HG02973 (cell line): ENCODE data around the gene RIBC2.
"Not testable (repeated sequence)": the region's sequence is repeated elsewhere in the genome, so short reads cannot be mapped to it uniquely, and the experiment has no call there.

Source experiments
- ATAC-seq: cut with Tn5 transposase; IDR thresholded peaks from one replicate; pipeline ENCODE4 v1.9.1; 2021; ENCODE audit warnings: moderate library complexity; ENCODE audit not compliant: unreplicated experiment

RIBC2 gene, protein sequence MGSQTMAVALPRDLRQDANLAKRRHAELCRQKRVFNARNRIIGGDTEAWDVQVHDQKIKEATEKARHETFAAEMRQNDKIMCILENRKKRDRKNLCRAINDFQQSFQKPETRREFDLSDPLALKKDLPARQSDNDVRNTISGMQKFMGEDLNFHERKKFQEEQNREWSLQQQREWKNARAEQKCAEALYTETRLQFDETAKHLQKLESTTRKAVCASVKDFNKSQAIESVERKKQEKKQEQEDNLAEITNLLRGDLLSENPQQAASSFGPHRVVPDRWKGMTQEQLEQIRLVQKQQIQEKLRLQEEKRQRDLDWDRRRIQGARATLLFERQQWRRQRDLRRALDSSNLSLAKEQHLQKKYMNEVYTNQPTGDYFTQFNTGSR

DNA sequence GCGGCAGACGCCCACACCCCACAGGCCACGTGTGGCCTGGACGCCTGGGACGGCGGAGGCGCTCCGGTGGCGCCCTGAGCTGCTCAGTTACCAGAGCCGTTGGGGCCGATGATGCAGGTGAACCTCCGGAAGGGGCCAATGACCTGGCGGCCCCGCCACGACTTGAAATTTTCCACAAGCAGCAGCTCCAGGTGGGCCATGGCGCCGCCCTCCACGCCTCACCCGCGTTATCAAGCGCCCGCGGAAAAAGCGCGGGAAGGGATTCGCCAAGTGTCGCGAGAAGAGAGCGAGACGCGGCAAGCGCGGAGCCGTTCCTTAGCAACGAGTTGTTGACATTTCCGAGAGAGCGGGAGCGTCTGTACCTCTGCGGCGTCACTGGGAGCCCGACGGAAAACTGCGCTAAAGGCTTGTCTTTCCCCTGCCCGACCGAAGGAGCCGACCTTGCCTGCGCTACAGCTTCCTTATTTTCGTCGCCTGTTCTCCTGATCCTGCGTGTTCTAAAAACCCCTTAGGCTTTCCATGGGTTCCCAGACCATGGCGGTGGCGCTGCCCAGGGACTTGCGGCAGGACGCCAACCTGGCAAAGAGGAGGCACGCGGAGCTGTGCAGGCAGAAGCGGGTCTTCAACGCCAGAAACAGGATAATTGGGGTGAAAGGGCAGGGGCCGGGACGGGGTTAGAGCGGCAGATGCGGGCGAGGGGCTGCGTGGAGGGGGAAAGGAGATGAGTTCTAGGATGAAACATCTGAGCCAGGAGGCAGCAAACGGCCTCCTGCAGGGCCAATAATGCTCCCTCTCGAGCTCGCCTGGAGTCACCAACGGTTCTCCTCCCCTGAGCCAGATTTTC is at the start of gene RIBC2, which contains the start of gene SMC1B:
Gene RIBC2, plus strand, starts transcription at position 326 of the 844 bp plus-strand sequence. Its CDS starts 194 bp downstream, at position 520.
Gene SMC1B, minus strand, starts transcription at position 232 of the 844 bp plus-strand sequence. Its CDS starts 32 bp downstream, at position 200.
- ATAC-seq: no peak

DNA sequence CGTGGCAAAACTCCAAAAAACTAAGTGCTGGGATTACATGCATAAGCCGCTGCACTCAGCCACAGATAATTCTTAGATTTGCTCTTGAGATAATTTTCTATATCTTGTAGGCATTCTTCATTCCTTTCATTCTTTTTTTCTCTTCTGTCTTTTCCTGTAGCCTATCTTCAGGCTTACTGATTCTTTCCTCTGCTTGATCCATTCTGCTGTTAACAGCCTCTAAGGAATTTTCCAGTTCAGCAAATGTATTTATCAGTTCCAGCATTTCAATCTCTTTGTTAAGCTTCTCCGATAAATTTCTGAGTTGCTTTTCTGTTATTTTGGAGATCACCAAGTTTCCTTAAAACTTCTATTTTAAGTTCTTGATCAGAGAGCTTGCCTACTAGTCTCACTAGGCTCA is 46.8 kb upstream of the RIBC2 start:
- ATAC-seq: no peak

DNA sequence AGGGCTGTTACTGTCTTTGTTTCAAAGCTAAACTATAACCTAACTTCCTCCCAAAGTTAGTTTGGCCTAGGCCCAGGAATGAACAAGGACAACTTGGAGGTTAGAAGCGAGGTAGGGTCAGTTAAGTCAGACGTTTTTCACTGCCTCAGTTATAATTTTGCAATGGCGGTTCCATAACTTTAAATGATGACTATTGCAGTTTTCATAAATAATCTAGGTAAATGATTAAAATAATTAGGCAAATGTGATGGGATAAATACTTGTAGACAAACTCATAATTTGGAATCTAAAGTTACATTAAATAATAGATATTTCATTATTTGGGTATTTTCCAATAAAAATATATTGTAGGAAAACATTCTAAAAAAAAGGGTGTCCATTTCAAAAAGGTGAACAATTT is 39.9 kb upstream of the RIBC2 start:
- ATAC-seq: not testable (repeated sequence)

DNA sequence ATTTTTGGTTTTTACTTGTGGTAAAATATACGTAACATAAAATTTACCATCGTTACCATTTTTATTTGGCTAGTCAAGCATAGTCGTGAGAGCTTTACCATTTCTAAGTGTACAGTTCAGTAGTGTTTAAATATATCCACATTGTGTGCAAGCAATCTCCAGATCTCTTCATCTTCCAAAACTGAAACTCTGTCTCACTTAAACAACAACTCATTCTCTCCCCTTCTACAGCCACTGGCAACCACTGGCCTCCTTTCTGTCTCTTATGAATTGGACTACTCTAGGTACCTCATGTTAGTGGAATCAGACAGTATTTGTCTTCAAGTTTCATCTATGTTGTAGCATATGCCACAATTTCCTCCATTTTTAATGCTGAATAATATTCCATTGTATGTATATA is 37.5 kb upstream of the RIBC2 start:
- no peak for ATAC-seq

DNA sequence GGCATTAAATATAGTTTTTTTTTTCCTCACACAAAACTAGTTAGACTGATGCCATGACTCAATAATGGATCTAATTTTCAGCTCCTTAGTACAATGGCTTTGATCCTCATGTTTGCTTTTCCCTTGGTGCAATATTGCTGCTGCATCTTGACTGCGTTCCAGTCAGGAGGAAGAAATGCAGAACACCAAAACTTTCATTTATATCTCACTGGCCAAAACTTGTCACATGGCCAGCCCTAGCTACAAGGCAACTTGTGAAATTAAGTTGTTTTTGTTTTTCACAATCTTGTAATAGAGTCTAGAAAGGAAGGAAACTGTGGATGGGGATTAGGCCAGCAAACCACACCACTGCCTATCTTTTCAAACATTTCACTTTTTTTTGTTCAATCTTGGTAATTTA is 36.8 kb upstream of the RIBC2 start:
- ATAC-seq: no peak

DNA sequence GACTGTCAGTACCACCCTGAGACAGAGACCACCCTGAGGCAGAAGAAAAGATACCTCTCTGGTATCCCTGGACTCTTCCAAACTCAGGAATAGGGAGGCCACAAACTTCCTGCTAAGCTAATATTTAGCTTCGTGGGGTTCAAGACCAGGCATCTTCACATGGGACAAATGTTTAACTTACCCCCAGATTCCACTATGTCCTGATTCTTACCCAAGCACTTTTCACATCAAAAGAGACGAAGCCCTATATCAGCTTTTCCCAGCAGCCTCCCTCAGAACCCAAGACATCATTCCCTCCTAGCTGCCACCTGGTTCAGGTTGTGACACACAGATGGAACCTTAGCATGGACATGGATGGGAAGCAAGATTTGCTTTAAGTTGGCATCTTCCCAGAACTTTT is 32.1 kb upstream of the RIBC2 start:
- ATAC-seq: no peak

DNA sequence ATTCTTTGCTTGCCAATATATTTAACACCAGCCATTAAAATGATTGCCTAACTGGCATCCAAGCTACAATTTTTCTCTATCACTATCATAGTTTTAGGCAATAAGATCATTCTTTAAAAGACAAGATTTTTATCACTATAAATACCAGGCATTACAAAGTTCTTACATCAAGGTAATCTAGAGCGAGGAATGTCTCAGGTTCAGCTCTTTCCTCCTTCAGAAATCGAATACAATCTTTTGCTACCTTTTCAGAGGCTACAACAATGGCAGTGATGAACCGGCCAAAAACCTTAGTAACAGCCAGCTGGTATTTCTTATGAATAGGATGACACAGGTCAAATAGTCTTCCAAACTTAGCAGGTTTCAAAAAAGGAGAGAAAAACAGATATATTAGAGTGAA is 23.9 kb upstream of the RIBC2 start:
- ATAC-seq: no peak

DNA sequence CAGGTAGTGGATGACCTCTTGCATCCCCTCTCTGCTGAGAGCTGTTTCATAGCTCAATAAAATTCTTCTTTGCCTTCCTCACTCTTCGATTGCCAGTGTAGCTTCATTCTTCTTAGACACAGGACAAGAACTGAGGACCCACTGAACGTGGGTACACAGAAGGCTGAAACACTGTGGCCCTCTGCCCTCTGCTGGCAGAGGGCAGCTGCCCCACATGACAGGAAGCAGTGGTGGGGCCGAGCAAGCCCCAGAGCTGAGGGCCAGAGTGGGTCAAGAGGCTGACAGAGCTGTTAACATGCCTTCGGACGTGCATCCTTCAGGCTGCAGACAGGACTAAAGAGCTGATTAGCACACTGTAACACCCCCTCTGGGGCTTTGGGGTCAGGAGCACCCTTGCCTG is 15.7 kb upstream of the RIBC2 start:
- ATAC-seq: no peak

DNA sequence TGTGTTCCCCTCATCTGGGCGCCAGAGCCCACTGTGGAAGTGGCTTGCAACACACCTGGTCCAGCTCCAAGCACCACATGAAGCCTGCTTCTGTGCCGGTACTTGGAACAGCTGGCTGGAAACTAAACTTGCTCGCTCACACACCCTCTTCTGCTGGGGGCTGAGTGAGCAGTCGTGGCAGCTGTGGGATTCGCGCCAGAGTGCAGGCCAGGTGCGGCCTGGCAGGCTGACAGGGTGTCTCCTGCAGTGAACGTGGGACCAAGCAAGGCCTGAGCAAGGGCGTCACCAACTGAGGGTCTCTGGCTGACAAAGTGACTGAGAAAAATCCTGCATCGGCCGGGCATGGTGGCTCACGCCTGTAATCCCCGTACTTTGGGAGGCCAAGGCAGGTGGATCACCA is 15.3 kb upstream of the RIBC2 start:
- no peak for ATAC-seq

DNA sequence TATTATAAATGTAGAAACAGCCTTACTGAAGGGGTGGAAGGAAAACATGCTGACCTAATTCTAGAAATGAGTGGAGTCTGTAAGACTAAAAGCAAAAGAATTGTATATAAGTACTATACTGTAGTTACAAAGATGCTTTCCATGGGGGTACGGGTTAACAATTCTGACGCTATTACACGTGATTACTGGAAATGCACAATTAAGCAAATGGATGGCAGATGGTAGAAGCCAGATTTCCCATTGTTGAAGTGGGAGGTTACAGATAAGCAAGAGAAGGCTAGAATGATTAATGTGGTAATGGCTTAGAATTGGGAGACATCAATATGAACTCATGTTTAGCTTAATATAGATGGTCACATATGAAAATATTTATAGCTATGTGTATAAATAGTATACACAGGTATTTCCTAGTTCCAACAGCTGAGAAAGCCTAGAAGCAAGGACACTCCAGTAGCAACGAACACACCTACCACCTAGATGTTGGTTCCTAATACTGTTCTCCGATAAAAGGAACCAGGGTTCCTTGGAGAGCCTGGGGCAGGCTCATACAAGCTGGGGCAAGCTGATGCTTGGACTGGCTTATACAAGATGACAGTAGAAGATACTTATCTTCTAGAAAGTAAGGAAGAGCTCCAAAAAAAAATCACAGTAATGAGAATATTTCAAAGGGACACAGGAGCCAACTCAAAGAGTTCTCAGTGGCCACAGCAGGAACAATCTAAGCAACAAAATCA is 13.6 kb upstream of the RIBC2 start:
- ATAC-seq: no peak

DNA sequence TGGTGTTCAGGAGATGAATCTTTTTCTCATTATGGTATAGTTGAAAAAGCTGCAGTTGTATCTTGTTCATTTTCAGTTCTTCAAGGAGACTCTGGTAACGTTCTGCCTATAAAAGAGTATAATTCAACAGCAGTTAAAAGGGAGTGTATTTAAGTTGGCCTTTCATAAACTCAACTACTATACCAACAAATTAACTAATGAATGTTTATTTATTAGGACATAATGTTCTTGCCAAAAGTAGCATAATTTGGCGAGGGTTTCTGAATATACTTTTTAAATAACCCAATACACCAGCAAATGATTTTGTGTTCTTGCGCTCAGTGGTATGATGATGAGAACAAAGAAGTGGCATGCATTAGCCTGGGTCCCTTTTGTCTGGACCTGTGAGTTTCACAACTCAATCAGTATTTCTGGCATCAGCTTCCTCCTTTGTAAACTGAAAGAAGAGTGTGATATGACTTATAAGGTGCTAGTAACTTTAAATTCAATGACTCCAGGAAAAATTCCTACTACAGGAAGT is 11.0 kb upstream of the RIBC2 start:
- ATAC-seq: no peak

DNA sequence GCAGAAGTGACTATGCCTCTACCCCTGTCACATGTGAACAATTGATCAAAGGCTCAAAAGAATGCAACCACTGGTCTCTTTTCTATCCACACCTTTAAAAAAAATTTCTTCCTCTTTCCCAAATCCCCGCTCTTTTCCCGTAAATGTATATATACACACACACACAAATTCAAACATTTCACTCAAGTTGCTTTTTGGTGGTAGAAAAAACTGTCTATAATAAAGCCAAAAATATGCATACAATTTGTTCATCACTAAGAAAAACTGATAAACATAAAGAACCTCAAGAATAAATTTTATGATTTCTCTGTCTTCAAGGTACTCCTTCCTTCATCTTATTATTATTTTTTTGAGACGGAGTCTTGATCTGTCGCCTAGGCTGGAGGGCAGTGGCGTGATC is 5.7 kb upstream of the RIBC2 start:
- ATAC-seq: no peak

DNA sequence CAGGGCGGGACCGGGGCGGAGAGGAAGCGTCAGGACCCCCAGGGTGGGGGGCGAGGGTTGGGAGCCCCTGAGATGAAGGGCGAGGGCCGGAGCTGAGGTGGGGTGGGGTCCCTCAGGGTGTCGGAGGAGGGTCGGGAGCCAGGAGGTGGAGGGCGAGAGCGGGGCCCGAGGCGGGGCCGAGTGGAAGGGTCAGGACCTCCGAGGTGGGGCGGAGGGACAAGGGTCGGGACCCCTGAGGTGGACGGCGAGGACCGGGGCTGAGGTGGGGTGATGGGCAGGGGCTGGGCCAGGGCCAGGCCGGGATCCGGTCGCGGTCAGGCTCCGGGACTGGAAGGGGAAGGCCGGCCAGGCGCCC is 503 bp upstream of the RIBC2 start:
- ATAC-seq: no peak

DNA sequence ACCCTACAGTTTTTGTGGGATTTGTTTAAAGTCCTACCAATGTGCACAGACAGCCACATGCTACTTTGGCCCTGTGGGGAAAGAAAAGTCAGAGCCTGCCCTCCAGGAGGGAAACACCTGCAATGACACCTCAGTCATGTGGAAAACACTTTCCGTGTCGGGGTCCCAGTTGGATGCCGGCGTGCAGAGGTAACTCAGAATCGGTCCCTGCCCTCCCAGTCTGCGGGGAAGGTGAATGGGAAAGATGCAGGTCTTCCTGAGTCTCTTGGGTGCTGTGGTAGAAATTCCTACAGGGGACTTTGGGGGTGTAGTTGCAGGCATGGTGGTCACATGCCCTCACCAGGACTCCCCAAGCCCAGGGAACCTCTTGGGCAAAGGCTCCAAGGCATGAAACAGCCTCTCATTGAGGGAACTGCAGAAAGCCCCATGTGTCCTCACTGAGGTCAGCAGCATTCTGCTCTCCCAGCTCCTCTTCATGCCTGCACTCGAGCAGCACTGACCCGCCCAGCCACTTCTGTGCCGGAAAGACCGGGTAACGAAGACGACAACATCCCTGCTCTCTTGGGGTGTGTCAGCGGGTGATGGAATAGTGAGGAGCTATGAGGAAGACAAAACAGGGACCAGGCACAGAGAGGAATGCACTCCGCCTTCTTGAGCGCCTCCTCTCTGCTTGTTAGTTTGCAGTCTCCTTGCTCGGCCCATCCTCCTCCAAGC is 4.7 kb downstream of the RIBC2 start:
- ATAC-seq: no peak

DNA sequence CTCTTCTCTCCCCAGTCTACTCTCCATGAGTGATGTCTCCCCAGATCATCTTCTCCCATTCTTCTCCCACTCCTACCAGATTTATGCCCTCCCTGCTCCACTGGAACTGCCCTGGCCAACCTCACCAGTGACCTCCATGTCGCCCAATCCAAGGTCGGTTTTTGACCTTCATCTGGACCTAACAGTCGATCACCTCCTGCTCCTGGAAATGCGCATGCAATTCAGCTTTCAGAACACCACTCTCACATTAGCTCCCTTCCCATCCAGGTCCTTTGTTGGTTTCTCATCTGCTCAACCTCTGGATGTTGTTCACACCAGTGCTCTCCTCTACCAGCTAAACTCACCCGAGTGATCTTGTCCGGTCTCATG is 5.3 kb downstream of the RIBC2 start:
- no peak for ATAC-seq

DNA sequence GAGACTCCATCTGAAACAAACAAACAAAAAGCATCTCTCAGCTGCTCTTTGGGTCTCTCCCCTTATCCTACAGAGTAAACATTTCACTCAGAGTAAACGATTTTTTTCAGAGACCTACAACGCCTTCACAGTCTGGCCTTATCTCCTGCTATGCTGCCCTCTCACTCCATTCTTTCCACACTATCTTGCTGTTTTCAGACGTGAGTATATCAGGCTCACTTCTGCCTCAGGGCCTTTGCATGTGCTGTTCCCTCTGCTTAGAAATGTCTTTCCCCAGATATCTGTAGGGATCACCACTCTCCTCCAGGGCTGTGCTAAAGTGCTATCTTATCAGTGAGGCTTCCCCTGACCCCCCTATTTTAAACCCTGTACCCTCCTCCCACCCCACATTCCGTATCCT is 6.5 kb downstream of the RIBC2 start:
- no peak for ATAC-seq

DNA sequence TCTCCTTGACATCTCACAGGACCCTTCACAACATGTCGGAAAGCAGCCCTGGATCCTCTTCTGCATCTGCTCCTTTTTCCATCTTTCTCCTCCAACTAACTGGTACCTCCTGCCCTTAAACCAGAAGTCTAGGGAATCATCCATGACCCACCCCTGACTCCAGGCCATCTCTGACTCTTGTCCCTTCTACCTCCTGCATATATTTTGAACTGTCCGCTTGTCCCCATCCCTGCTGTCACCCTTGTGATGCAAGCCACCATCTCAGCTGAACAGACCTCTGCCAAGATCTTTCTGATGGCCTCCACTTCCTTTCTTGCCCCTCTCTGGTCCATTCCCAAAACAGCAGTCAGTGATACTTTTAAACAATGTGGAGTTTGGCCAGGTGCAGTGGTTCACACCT is 7.0 kb downstream of the RIBC2 start:
- no peak for ATAC-seq

DNA sequence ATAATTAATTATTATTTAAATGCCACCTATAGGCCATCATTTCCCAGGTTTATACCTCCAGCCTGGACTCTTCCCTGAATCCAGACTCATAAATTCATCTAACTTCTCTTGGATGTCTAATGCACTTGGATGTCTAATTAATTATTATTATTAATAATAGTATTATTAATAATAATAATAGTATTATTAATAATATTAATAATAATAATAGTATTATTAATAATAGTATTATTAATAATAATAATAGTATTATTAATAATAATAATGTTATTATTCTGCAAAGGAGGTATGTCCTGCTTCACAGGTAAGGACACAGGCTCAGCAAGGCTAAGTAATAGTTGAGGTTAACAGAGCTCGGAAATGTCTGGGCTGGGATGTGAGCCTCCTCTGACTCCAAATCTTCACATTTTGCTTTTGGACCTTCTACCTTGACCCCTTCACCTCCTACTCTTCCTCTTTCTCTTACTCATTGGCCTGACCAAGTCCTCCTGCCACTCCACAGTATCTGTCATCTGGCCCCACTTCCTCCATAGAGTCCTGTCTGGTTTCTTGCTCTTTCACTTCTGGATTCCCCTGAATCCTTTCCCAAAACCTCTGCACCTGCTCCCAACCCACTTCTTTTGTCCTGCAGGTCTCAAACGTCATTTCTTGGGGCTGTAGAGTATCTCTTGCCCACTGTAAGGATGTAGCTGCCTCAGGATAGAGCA is 8.0 kb downstream of the RIBC2 start:
- ATAC-seq: no peak

DNA sequence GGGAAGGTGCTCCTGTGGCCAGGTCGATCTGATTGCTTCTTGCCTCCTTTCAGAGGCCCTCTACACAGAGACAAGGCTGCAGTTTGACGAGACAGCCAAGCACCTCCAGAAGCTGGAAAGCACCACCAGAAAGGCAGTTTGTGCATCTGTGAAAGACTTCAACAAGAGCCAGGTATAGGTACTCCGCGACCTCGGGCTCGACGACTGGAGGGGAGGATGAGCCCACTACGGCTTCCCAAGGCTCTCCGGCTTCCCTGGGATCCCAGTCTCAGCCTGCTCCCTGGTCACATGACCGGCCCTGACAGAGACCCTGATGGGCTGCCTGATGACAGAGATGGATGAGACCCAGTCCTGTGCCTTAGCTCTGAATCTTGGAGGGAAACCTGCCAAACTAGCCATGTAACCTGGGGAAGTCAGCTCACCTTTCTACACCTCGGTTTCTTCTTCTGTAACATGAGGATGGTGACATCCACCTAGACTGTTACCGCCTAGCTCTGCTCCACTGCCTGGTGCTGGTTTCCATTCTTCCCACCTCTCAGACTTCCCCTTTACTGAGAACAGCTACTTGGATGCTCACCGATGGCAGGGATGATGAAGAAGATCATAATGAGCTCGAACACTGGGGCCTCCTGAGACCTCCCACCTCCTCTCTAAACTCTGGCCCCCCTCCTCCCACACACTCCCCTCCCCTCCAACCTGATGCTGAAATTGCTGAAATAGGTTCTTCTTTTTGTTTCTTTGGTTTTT is 8.9 kb downstream of the RIBC2 start:
- no peak for ATAC-seq
